HG03135 (cell line): ENCODE results near the gene SMPD4.
"Not testable (repeated sequence)": the region's sequence is repeated elsewhere in the genome, so short reads cannot be mapped to it uniquely, and the experiment has no call there.

Experiments
- ATAC-seq: cut with Tn5 transposase; IDR thresholded peaks from one replicate; pipeline ENCODE4 v1.9.1; 2021; ENCODE audit warnings: mild to moderate bottlenecking, moderate library complexity; ENCODE audit not compliant: unreplicated experiment

The SMPD4 gene

DNA sequence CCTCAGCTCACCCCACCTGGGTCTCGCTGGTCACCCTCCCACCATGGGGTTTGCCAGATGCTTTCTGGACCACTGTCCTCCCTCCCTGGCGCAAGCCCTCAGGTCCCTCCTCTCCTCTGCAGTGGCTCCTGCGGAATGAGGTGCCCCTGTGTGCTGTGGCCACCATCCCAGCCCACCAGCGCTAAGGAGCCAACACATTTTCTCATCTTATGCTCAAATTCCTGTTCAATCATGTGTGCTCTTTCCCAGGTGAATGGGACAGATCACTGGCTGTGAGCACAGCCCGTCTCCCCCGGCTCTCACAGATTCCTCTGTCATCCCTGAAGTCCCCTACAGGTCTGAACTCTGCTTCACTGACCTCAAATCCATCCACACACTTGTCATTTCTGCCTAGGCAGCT is 21.3 kb downstream of the SMPD4 start:
- no peak for ATAC-seq

DNA sequence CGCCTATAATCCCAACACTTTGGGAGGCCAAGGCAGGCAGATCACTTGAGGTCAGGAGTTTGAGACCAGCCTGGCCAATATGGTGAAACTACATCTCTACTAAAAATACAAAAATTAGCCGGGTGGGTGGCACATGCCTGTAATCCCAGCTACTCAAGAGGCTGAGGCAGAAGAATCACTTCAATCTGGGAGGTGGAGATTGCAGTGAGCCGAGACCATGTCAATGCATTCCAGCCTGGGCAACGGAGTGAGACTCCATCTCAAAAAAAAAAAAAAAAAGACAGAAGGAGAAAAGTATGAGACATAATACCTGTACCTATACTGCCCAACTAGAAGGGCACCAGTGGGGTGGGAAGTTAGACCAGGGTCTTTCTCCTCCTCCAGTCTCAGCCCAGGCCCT is 22.0 kb downstream of the SMPD4 start:
- ATAC-seq = not testable (repeated sequence)

DNA sequence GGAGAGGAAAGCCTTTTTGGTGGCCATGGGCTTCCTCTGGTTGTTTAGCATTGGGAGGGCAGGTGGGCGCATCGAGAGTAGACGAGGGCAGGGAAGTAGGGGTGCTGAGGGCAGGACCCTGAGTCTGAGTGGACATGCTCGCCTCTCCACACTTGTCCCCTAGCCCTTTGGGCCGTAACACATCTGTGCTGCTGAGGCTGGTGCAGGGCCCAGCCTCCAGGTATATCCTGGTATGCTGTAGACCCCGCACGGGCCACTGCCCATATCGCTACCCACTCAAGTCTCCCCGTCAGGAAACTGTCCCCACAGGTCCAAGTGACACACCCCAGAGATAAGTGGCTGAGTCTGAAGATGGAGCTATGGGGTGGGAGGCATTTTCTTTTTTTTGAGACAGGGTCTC is 22.8 kb downstream of the SMPD4 start:
- no peak for ATAC-seq

DNA sequence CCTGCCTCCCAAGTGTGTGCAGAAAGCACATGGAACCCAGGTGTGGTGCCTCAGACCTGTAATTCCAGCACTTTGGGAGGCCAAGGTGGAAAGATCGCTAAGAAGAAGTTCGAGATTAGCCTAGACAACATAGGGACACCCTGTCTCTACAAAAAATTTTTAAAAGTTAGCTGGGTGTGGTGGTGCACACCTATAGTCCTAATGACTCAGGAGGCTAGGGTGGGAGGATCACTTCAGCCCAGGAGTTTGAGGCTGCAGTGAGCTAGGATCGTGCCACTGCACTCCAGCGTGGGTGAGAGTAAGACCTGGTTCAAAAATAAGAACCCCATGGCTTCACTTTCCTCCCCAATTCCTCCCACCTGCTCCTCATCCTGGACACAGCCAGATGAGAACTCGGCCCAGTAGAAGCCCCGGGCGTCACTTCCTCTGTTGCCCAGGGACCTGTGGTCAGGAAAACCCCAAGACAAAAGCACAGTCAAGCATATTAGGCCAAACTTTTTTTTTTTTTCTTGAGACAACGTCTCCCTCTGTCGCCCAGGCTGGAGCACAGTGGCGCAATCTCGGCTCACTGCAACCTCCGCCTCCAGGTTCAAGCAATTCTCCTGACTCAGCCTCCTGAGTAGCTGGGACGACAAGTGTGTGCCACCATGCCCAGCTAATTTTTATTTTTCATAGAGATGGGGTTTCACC is 23.4 kb downstream of the SMPD4 start:
- ATAC-seq = peak; percentile 87

DNA sequence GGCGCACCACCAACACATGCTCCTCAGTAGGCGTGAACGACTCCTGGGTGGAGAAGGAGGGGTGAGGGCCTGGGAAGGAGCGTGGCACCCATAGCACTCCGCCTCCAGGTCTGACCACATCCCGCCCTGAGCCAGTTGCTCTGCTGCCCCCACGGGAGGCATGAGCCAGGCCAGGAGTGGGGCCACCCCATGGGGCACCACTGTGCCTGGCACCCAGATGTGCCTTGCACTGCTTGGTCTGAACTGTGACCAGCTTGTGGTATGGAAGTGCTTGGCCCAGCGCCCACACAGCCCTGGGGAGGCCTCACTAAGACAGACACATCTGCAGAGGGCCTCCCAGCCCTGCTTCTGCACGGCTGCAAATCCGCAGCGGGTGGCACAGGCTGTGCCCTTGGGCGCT is 24.0 kb downstream of the SMPD4 start:
- ATAC-seq = peak; percentile 35

DNA sequence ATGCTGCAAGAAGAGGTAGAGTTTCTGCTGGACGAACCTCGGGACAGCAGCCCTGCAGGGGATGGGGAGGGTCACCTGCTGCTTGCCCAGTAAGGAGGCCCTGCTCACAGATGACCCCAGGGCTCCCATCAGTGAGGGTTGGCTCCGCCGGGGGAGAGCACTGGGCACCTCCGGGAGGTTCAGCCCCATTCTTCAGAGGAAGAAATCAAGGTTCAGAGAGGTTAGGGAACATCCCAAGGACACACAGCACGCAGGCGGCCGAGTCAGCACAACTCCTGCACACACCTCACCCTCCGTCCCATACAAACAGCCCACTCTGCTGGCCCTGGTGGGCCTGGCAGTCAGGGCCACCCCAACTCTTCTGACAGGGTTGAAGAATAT is 24.8 kb downstream of the SMPD4 start:
- ATAC-seq = no peak

DNA sequence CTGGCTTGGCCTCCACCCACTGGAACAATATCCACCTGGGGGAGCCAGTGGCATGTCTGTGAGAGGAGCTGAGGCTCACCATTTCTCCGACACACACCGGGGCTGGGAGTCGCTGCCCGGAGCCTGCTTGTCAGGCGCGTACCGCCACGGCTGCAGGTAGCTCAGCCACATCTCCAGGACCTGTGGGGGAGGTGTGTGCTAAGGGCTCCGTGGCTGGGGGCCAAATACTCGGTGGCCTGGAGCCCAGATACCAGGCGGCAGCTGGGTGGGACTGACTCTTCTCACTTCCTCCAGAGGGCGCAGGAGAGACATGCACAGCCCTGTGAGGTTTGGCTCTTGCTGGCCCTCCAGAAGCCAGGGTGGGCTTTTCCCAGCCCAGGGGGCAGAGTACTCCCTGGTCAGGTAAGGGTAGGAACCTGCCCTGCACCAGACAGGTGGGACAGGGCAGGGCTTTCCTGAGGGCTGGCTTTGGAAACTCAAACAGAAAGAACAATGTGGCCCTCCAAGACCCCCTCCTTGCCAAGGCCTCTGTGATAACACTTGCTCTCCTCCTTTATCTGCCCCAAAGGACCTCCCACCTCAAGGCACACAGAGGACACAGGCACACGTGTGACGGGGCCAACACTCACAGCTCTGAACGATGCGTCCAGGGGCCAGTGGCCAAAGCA is 25.3 kb downstream of the SMPD4 start:
- ATAC-seq = not testable (repeated sequence)

DNA sequence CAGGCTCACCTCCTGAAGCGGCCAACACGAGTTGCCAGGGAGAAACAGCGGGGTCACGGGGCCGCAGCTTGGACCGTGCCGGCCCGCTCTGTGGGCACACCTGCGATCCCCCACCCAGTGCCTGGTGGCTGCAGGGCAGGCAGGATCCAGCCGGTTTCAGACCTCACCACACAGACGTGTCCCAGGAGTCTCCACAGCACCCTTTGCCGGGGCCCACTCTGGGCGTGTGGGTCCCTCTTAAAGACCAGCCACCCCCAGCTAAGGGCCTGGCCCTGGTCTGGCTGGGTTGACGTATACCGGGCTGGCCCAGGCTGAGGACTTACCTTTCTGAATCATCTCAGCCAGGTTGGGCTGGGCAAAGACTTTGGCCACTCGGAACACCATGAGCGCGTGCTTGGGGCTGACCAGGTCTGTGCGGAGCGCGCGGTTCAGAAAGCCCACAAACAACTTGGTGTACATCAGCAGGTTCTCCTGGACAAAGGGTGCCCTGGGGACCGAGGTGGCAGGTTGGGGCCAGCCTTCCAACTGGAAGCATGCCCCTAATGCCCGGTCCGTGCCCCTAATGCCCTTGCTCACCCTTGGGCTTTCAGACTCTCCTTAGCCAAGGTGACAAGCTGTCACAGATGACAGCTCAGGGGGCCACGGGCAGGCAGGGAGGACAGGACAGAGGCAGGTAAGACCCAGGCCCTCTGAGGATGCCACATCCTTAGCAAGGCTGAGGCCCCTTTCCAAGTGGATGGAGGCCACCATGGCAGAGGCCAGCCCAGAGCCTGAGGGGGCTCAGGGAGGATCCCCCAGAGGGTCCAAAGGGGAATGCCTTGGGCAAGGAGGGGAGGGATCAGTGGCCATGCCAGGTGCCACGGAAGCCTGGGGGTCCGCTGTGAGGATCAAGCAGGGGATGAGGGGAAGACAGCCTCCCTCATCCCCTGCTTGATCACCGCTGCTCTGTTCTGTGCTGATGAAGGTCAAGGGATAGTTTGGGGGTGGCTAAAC is 26.3 kb downstream of the SMPD4 start:
- ATAC-seq = no peak

DNA sequence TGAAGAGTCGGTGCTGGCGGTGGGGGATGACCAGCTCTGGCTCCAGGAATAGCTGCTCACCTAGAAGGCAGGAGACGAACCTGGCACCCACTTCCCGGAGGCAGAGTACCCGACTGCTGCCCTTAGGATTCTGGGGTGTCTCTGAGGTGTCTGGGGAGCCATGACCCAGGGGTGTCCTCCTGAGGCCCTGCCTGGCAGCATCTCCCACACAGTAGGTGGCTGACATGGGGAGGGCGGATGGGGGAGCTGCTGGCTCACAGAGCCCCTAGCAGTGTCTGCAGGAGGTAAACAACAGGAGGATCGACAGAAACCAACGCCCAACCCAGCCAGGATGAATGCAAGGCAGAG is 27.0 kb downstream of the SMPD4 start:
- ATAC-seq = not testable (repeated sequence)

DNA sequence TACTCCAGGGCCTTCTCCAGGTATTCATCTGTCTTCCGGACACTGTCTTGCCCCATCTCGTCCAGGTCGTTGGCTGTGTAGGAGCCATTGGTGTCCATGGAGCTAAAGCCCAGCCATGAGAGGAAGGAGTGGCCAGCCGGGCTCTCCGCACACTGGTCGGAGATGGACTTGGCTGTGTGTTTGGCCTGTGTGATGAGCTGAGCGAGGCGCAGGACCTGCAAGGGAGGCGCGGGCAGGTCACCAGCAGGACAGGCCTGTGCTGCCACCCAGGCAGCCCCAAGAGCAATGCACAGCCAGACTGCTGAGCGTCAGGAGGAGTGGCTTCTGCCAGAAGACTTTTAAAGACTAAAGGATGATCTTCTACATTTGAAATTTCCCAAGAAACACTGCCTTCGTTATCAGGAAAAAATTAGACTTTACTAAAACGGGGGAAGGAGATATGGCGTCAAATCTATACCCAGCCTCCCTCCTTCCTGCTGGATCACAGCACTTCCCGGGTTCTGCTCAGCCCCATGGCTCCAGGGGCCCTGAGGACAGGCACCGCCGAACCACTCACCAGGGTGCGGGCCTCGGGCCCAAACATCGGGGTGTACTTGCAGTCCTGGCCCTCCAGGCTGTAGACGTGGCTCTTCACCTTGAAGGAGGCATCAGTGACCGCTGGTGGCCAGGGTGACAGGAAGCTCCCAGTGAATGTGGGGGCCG is 27.5 kb downstream of the SMPD4 start:
- ATAC-seq = not testable (repeated sequence)

DNA sequence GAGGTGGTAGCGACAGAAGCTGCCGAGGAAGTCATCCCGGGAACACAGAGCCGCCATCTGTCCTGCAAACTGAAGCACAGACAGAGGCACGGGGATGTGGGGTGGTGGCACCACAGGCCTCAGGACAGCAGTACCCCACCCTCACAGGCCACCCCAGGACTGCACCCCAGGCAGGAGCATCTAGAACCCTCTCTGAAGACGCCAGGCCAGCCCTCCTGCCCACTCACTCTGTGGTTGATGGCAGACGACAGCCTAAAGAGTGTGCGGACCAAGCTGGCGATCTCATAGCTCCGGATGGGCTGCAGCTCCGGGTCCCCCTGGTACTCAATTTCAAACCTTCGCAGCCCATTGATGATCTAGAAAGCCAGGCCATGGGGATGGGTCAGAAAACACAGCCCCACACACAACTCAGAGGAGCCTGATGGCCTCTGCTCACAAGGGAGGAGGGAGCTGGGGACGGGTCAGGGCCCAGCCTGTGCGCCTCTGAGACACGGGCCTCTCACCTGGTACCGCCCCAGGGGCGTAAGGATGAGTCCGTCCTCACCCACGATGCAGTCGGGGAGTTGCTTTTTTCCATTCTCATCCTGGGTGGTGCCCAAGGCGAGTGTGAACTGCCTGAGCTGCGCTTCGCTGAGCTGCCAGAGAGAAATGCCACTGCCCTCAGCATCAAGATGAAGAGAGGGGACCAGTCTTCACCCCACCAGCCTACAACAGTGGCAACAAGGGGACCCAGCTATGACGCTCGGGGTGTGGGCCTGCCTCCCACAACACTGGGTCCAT is 28.4 kb downstream of the SMPD4 start:
- ATAC-seq = no peak

DNA sequence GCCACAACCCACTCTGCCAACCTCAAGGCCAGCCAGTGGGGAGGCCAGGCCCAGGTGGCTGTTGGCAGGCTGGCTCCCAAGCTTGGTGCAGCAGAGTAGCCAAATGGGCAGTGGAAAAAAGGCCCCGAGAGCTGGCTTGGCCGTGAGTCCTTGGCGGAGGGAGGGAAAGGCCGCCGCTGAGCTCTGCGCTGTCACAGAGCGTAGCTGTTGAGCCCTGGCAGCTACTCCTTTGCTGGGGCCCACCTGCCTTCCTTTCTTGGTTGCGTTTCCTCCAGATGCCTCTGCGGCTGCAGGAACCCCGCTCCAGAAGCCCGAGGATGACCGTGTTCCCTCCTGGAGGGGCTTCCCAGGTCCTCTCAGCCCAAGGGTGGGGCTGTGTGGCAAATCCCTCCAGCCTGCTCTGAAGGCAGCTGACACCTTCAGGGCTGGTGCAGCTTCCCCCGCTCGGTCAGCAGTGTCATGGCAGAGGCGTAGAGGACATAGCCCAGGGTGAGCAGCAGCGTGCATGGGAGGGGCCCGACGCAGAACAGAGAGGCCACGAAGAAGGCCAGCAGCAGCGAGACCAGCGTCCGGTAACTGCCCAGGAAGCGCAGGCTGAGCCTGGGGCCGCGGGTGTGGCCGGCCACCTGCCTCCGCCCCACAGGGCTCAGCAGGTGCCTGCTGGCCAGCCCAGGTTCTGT is 29.1 kb downstream of the SMPD4 start:
- not testable (repeated sequence) for ATAC-seq

DNA sequence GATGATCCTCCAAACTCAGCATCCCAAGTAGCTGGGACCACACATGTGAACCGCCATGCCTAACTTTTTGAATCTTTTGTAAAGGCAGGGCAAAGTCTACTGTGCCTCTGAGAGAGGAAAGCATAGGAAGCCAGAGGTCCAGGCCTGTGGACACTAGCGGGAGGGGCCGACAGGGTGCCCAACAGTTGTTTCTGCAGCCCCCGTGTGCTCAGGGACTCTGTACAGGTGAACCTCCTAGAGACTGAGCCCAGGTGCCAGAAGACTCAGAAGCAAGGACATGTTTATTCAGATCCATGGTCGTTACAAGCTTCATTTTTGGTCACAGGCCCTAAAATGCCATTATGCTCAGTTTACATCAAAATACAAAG is 30.3 kb downstream of the SMPD4 start:
- not testable (repeated sequence) for ATAC-seq

DNA sequence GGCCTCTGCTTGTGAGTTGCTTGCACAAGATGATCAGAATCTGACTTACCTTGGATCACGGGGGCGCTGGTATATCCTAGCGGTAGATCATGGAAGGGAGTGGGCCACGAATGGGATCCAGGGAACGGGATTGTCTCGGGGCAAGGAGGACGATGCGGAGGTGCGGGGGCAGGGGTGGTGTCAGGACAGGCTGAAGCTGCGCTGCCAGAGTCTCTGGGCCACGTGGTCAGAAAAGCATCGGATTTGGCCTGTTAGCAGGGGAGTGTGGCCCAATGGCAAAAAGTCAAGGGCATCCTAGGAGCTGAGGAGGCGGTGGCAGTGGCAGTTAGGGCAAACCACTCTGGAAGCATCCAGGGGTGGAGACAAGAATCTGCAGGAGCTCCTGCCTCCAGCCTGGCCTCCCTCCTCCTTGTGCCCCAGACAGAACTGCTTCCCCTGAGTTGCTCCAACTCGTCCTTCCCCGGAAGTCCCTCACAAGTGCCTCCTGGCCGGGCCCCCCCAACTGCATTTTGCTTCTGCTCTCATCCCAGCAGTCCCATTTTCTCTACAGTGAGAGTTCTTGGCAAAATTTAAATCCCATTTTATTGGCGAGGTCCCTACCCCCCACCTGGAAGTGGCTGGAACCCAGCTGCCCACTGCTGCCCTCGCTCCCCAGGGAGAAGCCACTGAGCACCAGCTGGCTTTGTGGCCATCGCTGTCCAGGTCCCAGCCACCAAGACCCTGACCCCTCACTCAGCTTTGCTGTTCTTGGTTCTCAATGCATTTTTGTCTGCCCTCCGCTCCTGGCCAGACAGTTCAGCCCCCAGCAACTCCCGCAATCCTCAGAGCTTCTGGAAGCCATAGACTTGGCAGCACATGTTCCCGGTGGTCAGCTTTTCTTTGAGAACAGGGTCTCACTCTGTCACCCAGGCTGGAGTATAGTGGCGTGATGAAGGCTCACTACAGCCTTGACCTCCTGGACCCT is 30.9 kb downstream of the SMPD4 start:
- ATAC-seq = no peak

DNA sequence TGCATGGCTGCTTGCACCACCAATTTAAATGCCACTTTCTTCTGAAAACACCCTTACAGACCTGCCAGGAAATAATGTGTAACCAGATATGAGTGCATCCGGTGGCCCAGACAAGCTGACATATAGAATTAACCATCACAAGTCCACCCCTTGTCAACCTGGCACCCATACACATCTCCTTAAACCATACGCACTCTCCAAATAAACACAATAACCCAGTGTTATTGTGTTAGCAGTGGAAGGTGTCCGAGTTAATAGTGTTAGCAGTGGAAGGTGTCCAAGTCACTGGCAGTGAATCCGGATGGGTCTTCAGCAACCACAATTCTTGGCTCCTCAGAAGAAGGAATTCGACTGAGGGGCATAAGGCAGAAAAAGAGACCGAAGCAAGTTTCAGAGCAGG is 32.9 kb downstream of the SMPD4 start:
- not testable (repeated sequence) for ATAC-seq

DNA sequence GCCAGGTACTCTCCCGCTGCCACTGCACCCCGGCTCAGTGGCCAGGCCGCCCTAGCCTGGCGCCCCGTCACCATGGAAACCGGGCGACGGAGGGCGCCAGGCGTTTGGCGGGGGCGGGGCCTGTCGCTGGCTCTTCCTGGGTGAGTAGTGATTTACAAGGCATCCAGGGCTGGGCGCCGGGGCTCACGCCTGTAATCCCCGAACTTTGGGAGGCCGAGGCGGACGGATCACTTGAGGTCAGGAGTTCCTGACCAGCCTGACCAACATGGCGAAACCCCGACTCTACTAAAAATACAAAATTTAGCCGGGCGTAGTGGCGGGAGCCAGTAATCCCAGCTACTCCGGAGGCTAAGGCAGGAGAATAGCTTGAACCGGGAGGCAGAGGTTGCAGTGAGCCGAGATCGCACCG is 36.4 kb downstream of the SMPD4 start, which contains the start of gene CCDC74B:
CCDC74B (minus strand) TSS at position 107 of the 409 bp plus-strand sequence. CDS start 116 bp downstream, outside the sequence.
- peak; percentile 86 for ATAC-seq

DNA sequence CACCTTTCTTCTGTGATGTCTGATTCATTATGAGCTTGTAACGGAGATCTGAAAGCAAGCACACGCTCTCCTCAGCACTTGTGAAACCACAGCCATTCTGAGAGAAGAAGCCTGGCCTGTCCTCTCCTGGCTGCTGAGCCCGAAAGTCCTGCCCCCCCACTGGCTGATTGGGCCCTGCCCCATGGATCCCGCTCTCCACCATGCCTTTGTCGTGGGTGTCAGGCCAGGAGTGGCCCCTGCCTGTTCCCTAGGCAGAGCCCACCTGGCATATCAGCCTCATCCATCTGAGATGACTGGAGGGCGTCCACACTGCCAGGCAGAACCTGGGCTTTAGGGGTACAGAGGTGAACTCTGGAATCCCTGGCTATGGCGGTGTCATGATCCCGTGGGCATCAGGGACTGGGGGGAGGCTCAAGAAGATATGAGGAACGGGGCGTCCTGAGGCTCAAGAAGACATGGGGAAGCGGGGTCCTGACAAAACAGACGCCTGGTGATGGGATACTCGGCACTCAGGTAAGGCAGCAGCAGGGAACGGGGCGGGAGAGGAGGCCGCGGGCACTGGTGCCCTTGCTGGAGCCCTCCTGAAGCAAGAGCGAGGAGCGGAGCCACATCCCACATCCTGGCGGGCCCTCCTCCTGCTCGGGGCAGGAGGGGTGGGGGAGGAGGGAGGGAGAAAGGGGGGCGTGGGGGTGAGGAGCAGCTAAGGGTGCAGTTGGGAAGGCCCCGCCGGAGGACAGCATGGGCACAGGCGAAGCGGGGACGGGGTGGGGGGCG is 37.9 kb downstream of the SMPD4 start:
- ATAC-seq = not testable (repeated sequence)
